ENCODE measurements around the gene ANO9.

GRCh38 chr11:471468-472145 lies 29.8 kb upstream of the ANO9 start:
- TF ChIP-seq CTCF (IDR thresholded peaks at IDR 0.05) (no peak), POLR2A (IDR thresholded peaks at IDR 0.05) (no peak), POLR2AphosphoS5 (IDR thresholded peaks at IDR 0.05) (no peak)

All from upper lobe of left lung (tissue), 4 donors.